Omental fat pad (tissue), 4 donors: ENCODE data around the gene ELOA. TPM values are rescaled to one million over a fixed set of nuclear protein-coding genes. Genes with fewer than 3 reads are reported as not detected.

Experiments used
- ATAC-seq: fragments of 150-250 bp; one replicate; pipeline ENCODE4 v1.9.1; 2016; ENCODE audit warnings: mild to moderate bottlenecking, moderate library complexity; ENCODE audit not compliant: low FRiP score
- DNase-seq: peaks from one replicate; pipeline ENCODE4 v3.0.0-alpha.2; 2019; ENCODE audit warnings: low spot score
- CTCF ChIP-seq, 3 donors: fragments of 450-650 bp; IDR thresholded peaks; one replicate each; pipeline ENCODE4 v1.5.1; 2016 to 2017; ENCODE audit warnings: antibody characterized with exemption in 3 of 3, mild to moderate bottlenecking in 3 of 3, moderate library complexity in 2 of 3
- total RNA-seq, 4 donors: library from RNA; depleted of rRNA; stranded (reverse); fragments of >200 nt; gene quantifications; one replicate each; pipeline ENCODE4 v1.1.0, GENCODE V29; 2016

Gene ELOA
- total RNA-seq, 4 donors from 2014 or later: 44.1 to 73.7 (median 54.1) TPM

GRCh38 chr1:23736437-23737134 is 6.7 kb upstream of the ELOA start:
- DNase-seq (no peak), ATAC-seq (no peak)
- no peak for TF ChIP-seq CTCF (IDR thresholded peaks at IDR 0.05)

GRCh38 chr1:23741609-23742008 is 1.7 kb upstream of the ELOA start:
- TF ChIP-seq CTCF (IDR thresholded peaks at IDR 0.05): no peak
- no peak for DNase-seq
- no peak for ATAC-seq

- ATAC-seq (peak; percentile 67), DNase-seq (no peak)
- no peak for TF ChIP-seq CTCF (IDR thresholded peaks at IDR 0.05)
Observed at GRCh38 chr1:23742670-23743286, 493 bp upstream of the ELOA start.

GRCh38 chr1:23745515-23745914 is 2.2 kb downstream of the ELOA start:
- no peak for ATAC-seq

DNA sequence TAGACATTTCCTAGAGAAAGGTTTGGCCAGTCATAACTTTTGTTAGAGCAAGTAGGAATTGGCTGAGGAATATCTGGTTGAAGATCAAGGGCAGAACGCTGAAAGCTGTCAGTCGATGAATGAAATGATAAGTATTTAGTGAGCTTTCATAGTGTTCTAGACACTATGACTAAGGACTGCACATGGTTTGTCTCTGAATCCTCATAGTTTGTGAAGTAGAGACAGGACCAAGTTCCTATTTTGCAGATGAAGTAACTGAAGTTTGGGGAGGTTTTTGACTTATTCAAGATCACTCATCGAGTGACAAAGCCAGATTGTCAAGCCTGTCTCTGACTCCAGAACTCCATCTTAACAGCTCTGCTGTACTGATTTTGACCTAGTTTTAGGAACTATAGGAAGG is 4.7 kb downstream of the ELOA start:
- DNase-seq (no peak), ATAC-seq (no peak)
- no peak for TF ChIP-seq CTCF (IDR thresholded peaks at IDR 0.05)

More at GRCh38 chr1:23745515-23745914, 2.2 kb downstream of the ELOA start:
- no peak for DNase-seq
- TF ChIP-seq CTCF (IDR thresholded peaks at IDR 0.05): no peak

DNA sequence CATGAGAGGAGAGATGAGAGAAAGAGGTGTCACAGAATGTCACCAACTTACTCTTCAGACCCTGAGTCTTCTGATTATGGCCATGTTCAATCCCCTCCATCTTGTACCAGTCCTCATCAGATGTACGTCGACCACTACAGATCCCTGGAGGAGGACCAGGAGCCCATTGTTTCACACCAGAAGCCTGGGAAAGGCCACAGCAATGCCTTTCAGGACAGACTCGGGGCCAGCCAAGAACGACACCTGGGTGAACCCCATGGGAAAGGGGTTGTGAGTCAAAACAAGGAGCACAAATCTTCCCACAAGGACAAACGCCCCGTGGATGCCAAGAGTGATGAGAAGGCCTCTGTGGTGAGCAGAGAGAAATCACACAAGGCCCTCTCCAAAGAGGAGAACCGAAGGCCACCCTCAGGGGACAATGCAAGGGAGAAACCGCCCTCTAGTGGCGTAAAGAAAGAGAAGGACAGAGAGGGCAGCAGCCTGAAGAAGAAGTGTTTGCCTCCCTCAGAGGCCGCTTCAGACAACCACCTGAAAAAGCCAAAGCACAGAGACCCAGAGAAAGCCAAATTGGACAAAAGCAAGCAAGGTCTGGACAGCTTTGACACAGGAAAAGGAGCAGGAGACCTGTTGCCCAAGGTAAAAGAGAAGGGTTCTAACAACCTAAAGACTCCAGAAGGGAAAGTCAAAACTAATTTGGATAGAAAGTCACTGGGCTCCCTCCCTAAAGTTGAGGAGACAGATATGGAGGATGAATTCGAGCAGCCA is 8.0 kb downstream of the ELOA start:
- no peak for TF ChIP-seq CTCF (IDR thresholded peaks at IDR 0.05)
- no peak for DNase-seq
- no peak for ATAC-seq
